Vein endothelial cell (primary cell): ENCODE results near the gene TRIML1. TPM values are rescaled to one million over a fixed set of nuclear protein-coding genes. Genes with fewer than 3 reads are reported as not detected.

ENCODE experiments used
- small RNA-seq: library from RNA; depleted of rRNA; stranded (forward); fragments of <200 nt; gene quantifications from one replicate; pipeline ENCODE3, GENCODE V24; 2012
- total RNA-seq: library from RNA; depleted of rRNA; stranded (reverse); fragments of >200 nt; gene quantifications from 2 replicates; pipeline ENCODE4 v1.2.3, GENCODE V29; 2012

The TRIML1 gene
- not detected in 2 replicates for total RNA-seq

GRCh38 chr4:188139141-188139540 is at the start of gene TRIML1:
Gene TRIML1 (plus strand): TSS chr4:188139441. CDS start chr4:188139559, 118 bp downstream.

GRCh38 chr4:188109157-188109755 is 30.0 kb upstream of the TRIML1 start, which contains the start of gene TRIML2:
Gene TRIML2 (minus strand): TSS chr4:188109603. CDS start chr4:188105368, 4,235 bp downstream.

Small RNA genes within 50 kb of the gene (small RNA-seq; reads per million reads assigned to genes)
- gene RNU6-173P = not detected

Other genes with a start within 250 kb of the TRIML1 start
- gene ZFP42, start 143.7 kb upstream of the TRIML1 start, total RNA-seq = not detected in 2 replicates
- gene TRIML2, start 29.8 kb upstream of the TRIML1 start, total RNA-seq = not detected in 2 replicates